HuH-7 (cell line): ENCODE results near the gene CD1D.
"Not testable (repeated sequence)": the region's sequence is repeated elsewhere in the genome, so short reads cannot be mapped to it uniquely, and the experiment has no call there.

Experiments used
- DNase-seq: peaks from one replicate; pipeline ENCODE4 v3.0.0; 2011; ENCODE audit warnings: low spot score

The CD1D gene

DNA sequence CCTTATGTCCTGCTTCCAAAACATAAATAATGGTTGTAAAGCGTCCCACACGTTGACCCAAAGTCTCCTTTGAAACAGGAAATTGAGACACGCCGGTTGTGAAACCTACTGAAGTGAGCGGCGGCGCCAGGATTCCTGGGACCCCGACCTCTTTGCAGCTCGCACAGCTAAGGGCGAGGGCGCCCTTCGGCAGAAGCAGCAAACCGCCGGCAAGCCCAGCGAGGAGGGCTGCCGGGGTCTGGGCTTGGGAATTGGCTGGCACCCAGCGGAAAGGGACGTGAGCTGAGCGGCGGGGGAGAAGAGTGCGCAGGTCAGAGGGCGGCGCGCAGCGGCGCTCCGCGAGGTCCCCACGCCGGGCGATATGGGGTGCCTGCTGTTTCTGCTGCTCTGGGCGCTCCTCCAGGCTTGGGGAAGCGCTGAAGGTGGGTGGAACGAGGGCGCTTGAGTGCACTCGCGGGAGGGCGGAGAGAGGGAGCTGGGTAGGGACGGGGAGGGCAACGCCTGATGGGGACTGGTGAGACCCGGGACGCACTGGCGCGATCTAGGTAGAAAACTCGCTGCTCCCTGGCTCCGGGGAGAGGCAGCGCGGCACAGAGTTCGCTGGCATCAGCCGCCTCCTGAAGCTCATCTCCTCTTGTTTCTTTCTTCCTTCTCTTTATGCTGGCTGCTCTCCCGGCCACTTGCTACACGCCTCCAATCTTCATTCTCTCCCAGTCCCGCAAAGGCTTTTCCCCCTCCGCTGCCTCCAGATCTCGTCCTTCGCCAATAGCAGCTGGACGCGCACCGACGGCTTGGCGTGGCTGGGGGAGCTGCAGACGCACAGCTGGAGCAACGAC, at the start of gene CD1D:
TSS of gene CD1D (plus strand) at position 155 of the 836 bp plus-strand sequence. CDS start at position 362, 207 bp downstream.
- no peak for DNase-seq

DNA sequence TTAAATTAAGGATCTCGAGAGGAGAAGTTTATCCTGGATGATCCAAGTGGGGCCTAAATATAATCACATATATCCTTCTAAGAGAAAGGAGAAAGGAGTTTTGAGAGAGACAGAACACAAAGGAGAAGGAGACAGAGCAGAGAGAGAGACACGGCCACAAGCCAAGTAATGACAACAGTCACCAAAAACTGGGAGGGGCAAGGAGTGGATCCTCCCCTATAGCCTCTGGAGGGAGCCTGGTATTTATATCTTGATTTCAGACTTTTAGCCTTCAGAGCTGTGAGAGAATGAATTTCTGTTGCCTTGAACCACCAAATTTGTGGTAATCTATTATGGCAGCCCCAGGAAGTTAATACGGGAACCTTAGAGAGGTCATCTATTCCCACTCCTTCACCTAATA, 49.5 kb upstream of the CD1D start:
- no peak for DNase-seq

DNA sequence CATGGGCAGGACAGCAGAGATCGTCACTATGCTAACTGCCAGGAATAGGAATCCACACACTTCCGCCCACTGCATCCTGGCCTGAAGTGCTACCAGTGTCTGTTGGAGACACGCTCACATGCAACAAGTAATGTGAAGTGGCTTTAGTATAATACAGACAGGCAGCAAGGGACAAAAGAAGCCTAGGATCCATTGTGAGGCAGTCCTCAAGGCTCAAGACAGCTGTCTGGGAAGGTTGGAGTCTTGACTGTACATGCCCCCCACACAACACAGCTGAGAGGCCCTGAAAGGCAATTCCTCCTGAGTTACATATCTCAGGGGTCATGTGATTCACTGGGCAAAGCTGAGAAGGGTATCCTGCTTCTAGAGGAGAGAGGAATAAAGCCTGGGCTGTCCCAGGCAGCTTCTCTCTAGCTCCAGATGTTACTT, 39.9 kb upstream of the CD1D start:
- DNase-seq = no peak

DNA sequence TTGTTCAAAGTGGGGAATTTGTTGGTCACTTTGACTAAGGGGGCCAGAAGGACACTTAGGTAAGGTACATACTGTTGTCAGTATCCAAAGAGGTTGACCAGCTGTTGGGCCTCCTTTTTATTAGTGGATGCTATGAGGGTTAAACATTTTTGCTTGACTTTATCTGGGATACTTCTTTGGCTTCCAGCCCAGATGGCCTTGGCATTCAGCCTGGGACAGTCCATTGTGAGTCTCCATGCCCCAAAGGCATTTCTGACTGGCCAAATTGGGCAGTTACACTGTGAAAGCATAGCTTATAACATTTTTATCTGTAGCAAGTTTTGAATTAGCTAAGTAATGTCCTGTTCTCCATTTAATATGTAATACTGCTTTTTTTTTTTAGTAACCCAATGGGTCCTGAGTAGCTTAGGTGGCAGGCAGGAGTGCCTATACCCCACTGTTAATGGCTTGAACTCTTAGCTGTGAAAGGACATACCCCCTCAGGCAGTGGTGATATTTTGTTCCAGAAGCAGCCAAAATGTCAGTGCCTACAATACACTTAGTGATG, 35.4 kb upstream of the CD1D start:
- DNase-seq = no peak

DNA sequence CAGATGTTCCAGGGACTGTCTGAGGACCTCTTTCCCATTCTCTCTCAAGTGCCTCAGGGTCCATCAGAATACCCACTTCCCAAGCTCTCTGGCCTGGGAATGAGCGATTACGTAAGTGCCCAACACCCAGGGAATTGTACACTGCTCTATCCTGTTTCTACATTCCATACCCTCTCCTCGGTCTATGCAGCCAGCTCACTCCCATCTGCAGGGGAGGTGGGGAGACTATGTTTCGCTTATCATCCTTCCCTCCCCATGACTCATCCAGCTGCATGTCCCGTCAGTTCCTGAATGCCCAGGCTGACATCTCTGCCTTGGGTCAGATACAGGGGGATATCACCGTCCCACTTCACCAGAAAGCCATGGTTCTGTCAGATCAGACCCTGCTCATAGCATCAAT, 34.5 kb upstream of the CD1D start:
- no peak for DNase-seq

DNA sequence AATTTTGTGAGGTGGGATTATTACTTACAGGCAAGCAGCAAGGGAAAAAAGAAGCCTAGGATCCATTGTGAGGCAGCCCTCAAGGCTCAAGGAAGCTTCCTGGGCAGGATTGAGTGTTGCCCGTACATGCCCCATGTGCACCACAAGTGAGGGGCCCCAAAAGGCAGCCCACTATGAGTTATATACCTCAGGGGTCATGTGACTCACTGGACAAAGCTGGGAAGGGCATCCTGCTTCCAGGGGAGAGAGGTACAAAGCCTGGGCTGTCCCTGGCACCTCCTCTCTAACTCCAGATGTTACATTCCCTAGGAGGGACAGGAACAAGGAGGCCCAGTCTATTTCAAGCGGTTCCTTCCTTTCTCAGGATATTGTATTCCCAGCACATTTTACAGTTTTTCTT, 34.0 kb upstream of the CD1D start:
- no peak for DNase-seq

DNA sequence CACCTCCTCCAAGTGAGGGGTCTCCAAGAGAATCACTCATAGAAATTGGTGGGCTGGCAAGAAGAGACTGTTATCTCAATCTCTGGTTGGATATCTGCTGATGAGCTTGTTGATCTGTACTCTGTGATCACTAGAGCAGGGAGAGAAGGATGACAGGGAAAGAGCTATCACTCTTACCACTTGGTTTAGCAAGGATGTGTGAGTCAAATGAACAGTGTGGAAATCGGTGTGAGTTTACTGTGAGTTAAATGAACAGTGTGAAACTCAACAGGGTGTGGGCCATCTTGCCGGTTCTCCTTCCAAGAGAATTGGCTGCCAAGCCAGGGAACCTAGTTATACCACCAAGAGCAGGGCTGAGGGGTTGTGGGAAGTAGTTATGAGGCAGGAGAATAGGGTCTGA, 33.3 kb upstream of the CD1D start:
- no peak for DNase-seq

DNA sequence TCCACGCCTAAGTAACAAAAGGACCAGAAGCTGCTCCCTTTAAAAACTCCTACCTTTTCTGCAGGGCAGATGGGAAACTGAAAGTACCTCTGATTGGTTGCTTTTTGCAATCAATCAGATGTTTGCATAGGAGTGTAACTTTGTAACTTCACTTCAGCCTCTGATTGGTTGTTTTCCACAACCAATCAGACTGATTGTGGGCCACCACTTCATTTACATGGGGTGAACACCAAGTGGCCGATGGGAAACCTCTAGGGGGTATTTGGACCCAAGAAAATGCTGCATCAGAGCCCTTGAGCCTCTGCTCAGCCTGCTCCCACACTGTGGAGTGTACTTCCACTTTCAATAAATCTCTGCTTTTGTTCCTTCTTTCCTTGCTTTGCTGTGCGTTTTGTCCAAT, 32.8 kb upstream of the CD1D start:
- DNase-seq = no peak

DNA sequence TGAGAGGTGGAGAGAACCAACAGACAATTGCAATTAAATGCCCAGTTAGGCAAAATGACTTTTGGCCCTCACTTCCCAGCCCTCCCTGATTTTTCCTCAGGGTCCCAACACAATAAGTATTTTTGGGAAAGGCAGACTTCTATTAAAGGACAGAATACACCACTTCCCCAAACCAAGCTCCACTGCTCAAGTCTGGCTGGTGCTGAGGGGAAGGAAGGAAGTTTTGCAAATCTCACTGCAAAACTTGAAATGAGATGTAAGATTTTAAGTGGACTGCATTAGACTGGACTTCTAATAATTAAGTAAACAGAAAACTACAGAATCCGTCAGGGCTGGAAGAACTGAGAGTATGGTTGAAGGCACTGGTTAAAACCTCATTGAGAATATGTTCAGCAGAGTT, 32.2 kb upstream of the CD1D start:
- DNase-seq = no peak

DNA sequence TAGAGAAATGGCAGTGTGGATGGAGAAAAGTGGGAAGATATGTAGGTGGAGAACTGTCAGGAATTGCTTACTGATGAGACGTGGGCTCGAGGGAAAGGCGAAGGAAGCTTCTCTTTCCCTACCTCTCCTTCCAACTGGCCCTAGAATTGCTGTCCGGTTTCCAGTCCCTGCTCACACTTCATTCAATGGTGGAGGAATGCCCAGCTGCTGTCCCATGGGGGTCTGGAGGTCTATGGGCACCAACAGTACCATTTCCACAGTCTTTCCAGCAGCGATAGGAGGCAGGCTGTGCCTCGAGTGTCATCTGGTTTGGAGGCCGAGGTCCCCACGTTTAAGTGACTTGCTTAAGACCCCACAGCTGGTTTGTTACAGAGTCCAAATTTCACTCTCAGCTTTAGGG, 31.5 kb upstream of the CD1D start:
- no peak for DNase-seq

DNA sequence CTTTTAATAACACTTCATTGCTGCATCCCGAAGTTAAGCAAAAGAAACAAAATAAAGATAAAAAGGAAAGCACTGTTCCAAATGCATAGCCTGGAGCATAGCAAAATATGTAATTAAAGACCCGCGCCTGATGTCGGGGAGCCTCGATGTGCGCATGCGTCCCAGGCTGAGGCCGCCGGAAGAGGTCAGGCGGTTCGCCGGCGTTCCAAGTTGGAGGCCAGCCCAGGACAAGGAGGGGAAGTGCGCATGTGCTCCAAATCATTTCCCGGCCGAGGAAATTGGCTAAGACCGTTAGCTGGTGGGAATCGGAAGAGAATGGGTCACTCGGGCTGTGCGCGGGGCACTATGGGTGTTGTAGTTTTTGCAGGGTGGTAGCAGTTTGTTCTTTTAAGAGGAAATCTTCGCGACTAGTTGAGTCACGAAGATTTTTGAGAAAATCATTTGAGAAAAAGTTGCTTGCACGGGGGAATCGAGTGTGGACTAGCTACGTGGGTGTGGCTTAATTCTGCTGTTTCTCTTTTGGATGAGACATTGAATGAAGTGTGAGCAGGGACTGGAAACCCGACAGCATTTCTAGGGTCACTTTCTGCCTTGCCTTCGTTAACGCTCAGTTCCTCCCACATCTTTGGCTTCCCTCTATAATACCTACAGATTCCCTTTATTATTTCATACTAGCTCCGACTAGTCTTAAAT, 31.0 kb upstream of the CD1D start:
- peak; percentile 14 for DNase-seq

DNA sequence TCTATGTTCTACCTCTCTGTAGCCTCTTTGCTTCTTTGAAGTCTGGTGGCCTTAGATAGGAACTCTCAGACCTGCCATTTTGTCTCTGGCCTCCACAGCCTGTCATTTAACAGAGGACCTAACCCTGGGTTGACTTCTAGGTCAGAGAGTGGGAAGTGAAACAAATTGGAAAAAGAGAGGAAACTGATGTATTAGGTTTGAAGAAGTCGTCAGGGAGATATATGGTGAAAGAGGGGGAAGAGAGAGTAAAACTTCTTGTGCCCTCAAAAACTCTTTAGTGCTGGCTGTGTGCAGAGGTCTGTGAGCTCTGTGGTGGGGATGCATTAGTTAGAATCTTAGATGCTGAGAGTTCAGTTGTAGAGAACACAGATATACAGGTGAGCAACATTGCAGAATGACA, 30.2 kb upstream of the CD1D start:
- DNase-seq = no peak

DNA sequence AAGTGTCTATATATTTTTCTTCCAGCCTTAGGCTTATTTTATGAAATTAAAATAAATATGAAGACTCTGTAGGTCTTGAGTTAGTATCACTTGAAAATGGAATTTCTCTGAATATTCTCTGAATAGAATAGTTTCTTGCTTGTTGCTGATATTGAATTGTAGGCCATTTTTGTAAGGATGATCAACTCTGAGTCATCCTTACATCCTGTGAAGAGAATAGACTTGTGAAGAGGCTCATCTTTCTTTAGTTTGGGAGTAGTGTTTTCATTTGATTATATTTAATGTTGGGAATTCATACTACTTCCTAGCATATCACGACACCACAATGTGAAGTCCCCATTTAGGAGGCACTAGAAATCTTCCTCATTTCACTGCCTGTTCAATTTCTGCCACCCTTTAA, 27.5 kb upstream of the CD1D start:
- DNase-seq = no peak

DNA sequence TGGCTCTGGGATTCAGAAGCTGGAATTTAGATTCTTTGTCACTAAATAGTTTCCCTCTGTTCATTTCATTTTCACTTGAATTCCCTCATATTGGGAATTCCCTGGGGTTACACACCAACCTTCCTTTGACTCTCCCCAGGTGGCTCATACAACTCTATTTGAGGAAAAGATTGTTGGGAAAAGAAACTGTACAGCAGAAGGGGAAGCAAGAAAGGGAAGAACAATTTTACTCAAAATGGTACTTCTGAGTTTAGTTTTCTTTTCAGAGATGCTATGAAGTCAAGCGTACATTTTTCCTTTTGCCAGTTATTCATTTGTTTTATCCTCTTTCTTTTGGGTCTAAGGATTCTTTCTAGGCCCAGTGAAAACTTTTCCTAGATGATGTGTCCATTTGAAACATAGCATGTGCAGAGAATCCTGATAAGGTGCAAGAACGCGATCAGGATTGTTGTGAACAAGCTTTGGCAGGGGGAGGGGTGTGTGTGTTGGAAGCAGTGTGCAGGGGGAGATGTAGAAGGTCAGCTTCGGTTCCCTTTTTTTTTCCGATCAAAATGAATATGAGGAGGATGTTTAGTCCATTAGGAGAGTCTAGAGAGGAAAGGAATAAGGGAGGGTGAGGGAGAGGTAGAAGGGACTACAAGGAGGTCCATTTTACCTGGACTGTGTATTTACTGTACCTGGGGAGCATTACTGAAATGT, 26.8 kb upstream of the CD1D start:
- no peak for DNase-seq

DNA sequence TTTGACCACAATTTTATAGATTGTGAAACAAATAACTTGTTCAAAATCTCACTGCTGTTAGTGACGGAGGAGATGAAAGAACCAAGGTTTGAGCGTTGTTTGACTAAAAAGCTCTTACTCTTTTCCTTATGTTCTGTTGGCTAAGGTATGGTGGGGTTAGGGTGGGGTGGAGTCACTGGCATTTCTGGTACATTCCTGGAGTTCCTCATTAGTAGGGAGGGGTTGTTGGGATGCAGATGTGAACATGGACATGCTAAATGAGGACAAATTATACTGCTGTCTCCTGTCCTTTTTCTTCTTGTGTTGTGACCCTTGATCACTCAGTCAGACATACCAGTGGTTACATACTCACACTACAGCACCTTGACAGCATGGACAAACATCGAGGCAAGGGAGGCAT, 26.2 kb upstream of the CD1D start:
- no peak for DNase-seq

DNA sequence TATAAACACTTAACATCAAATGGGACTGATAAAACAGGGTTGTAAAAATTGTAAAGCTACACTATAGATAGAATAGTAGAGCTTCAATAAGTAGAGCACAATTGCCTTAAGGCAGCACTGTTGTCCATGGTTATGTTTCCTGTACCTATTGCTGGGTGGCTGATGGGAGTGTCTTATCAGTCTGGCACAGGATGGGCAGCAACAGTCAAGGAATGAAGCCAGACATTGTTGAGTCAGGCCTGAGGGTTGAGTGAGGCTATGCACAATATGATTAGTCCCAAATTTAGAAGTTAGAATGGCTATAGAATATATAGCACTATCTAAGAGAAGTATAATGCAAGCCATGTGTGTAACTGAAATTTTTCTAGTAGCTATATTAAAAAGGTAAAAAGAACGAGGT, 25.0 kb upstream of the CD1D start:
- no peak for DNase-seq

DNA sequence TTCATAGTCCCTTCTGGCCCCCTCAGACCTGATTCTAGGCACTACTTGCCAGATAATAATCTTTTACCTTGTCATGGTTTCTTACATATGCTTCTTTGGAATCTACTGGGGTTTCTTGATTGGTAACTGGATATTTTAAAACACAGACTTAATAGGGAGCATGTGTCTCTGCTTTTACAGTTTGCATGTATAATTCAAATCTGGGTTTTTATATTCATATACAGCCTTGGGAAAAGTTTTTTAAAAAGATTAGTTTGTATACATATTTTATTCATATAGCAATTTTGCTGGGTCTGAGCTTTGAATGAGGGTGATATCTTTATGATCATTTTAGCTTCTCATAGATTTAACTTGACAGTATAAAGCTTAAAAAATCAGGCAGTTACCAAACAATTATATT, 21.1 kb upstream of the CD1D start:
- no peak for DNase-seq

DNA sequence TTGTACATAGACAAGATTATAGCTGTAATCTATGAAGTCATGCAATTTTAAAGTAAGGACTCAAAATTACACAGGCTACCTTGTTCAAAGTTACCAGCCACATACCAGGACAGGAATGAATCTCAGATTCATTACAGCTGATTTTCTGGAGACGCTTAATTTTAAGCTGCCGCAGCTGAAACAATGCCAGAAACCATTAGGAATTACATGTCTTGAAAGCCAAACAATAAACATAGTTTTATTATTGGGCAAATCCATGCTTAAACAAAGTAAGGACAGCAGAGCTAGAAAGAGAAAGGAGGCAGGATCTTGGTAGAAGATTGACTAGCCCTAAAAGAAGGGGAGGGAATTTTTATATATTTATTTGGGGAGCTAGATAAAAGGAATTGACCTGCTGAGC, 19.2 kb upstream of the CD1D start:
- DNase-seq = no peak

DNA sequence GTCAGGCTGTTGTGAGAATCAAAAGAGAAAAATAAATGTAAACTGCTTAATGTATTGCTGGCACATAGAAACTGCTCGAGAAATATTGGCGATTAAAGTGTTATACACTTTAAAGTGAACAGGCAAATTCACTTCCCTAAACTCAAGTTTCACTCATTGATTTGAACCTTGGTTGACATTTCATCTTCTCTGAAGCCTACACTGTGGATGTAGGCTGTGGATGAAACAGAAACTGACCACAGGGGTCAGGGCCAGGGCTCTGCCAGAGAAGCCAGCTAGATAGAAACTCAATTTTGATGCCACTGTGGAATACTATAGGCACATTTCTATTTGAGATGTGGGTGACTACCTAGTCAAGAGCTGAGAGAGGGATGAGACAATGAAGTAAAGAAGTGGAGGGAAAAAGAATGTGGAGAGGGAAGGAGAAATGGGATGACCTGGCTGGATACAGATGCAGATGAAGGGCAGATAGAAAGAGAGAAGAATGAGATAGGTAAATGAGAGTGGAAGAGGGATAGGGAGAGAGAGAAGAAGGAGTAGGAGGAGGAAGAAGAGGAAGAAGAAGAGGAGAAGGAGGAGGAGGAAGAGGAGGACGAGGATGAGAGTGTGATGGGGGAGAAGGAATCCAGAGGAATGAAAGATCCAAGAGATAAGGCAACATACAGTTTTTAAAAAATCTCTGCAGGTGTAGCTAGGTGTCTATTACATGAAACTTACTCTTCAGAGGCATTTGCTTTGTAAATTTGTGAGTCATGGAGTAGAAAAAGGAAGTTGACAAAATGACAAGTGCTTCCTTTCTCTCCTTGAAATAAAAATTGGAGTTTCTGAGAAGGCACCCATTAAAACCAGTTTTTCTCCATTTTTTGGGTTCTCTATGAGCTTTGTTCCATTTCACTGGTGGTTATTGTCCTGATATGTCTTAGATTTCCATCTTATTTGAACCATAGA, 17.4 kb upstream of the CD1D start:
- DNase-seq = no peak

DNA sequence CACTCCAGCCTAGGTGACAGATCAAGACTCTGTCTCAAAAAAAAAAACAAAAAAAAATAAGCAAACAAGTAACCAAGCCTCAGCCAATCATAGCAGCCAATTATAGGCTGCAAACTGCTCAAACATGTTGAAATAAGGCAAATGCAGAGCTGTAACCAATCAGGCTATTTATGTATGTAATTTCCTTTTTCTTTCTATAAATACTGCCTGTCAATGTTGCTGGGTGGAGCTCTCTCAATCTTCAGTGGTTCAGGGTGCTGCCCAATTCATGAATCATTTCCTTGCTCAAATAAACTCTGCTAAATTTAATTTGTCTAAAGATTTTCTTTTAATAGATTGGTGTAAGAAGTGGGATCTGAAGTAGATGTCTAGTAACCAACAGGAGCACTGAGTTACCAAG, 11.6 kb upstream of the CD1D start:
- no peak for DNase-seq

DNA sequence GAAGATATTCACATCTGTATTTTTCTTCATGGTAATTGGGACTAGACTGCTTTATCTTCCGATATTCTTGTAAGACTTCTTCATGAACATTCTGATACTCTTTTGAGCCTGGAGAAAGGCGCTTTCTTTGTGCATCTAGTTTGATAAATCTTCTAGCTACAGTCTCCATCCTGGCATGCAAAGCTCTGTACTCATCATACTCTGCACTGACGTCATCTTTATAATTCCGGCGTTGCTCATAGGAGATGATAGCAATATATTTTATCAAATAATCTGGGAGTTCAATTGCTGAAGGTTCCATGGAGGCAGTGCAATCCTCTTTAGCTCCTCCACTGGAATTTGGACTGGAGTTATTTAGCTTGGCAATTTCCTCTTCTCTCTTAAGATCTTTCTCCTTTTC, 4.8 kb upstream of the CD1D start:
- not testable (repeated sequence) for DNase-seq

DNA sequence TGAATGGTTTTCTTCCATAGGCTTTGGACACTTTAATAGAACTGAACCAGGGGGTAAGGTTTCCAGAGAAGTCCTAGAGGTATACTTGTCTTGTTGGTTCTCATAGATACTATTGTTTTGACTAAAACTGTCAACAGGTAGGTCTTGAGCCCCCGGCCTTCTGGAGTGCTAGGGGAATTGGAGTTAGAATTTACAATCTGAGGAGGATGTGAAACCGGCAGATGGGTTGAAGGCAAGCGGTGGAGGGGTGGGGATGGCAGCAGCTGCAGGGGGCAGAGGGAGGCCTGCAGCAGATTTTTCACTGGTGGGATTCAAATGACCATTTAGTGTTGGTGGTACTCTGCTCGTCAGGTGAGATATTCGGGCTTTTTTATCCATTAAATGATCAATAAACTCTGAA, 4.3 kb upstream of the CD1D start:
- no peak for DNase-seq
